PC-3 (cell line): ENCODE results near the gene CTTNBP2.

Source experiments
- EZH2 ChIP-seq: fragments of 300-600 bp; sonication (generic); IDR thresholded peaks from one replicate; pipeline ENCODE4 v1.6.1; 2017; ENCODE audit warnings: antibody characterized with exemption, mild to moderate bottlenecking, low read length; ENCODE audit not compliant: unreplicated experiment
- TF ChIP-seq, protein P1 (sequence below): fragments of 300-600 bp; sonication (generic); conservative IDR thresholded peaks from 2 replicates; pipeline ENCODE4 v1.5.1; 2017; ENCODE audit warnings: antibody characterized with exemption, low read depth, mild to moderate bottlenecking, low read length

DNA sequence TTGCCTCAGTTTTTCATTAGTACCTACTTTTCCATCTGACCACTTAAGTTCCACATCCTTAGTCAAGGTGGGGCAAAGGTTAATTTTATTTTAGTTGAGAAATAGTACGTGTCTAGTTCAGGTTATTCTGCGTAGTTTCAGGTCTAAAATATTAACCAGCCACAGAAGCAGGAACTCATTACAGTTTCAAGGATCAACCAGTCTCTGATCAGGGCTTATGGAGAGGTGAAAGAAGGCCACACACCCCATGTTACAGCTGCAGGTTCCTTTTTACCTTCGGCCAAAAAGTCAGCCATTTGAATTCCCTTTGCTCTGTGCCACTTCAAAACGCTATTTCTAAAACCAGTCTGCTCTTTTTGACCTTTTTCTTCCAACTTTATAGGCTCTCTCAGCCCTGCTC lies 134.2 kb downstream of the CTTNBP2 start:
- TF ChIP-seq, protein P1, sequence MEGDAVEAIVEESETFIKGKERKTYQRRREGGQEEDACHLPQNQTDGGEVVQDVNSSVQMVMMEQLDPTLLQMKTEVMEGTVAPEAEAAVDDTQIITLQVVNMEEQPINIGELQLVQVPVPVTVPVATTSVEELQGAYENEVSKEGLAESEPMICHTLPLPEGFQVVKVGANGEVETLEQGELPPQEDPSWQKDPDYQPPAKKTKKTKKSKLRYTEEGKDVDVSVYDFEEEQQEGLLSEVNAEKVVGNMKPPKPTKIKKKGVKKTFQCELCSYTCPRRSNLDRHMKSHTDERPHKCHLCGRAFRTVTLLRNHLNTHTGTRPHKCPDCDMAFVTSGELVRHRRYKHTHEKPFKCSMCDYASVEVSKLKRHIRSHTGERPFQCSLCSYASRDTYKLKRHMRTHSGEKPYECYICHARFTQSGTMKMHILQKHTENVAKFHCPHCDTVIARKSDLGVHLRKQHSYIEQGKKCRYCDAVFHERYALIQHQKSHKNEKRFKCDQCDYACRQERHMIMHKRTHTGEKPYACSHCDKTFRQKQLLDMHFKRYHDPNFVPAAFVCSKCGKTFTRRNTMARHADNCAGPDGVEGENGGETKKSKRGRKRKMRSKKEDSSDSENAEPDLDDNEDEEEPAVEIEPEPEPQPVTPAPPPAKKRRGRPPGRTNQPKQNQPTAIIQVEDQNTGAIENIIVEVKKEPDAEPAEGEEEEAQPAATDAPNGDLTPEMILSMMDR: no peak
- no peak for TF ChIP-seq EZH2
